Right ventricle myocardium superior (tissue), 1 donor: ENCODE measurements around the gene EBI3. TPM values are rescaled to one million over a fixed set of nuclear protein-coding genes. Genes with fewer than 3 reads are reported as not detected.
"Not testable (repeated sequence)": the region's sequence is repeated elsewhere in the genome, so short reads cannot be mapped to it uniquely, and the experiment has no call there.

Experiments used
- ATAC-seq: fragments of 200-7000 bp; cut with Tn5 transposase; one replicate; pipeline ENCODE4 v1.9.1; 2020; ENCODE audit warnings: mild to moderate bottlenecking; ENCODE audit not compliant: poor library complexity
- DNase-seq: peaks from one replicate; pipeline ENCODE4 v3.0.0-alpha.2; 2020
- intact Hi-C: fragments of 100-400 bp; cut with DNase I; formaldehyde crosslinking; loops from one replicate; pipeline ENCODE4 v1.11.2; 2022
- total RNA-seq: library from RNA; stranded (reverse); fragmentation: NEBNext Ultra II Directional; extraction: Animal tissue kit (Norgen Biotek cat#: 25700); gene quantifications from one replicate; pipeline ENCODE4 v1.2.1, GENCODE V29; 2021
- donor health status: DM: no; HTN: yes; CAD: no; lungs with severe emphysema.

The EBI3 gene
- total RNA-seq, 1 donor from 2014 or later, result 0.51 TPM

DNA sequence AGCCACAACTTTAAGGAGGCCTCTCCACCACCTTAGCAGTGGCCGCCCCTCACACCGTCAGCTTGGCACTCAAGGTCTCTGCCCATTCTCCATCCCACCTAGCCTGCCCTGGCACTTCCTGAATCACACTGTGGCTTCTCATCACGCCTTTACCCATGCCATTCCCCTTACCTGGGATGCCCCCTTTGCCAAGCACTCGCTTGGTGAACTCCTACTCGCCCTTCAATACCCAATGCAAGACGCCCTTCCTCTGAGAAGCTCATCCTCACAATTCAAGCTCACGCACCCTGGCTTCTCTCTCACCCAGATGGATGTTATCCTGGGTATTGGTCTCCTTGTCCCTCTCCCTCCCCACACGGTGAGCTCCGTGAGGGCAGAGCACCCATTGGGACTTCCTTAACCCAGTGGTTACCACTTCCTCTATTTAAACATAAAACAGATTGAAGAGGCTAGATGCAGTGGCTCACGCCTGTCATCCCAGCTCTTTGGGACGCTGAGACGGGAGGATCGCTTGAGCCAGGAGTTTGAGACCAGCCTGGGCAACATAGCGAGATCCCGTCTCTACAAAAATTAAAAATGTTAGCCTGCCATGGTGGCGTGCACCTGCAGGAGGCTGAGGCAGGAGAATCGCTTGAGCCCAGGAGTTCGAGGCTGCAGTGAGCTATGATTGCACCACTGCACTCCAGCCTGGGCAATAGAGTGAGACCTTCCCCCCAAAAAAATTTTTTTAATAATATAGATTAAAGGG lies 37.1 kb downstream of the EBI3 start:
- DNase-seq (no peak), ATAC-seq (no peak)
- intact Hi-C loops, result loop anchor here (10.0 kb wide), 1 partner anchor 138 kb away; the partner anchor contains the start of genes CHAF1A and SH3GL1

- intact Hi-C loops, result loop anchor here (10.0 kb wide), 1 partner anchor 138 kb away; the partner anchor contains the start of genes CHAF1A and SH3GL1
- peak; percentile 80 for ATAC-seq
- DNase-seq, result peak; percentile 72
These were observed 38.0 kb downstream of the EBI3 start for GRCh38 chr19:4267101-4267900.

DNA sequence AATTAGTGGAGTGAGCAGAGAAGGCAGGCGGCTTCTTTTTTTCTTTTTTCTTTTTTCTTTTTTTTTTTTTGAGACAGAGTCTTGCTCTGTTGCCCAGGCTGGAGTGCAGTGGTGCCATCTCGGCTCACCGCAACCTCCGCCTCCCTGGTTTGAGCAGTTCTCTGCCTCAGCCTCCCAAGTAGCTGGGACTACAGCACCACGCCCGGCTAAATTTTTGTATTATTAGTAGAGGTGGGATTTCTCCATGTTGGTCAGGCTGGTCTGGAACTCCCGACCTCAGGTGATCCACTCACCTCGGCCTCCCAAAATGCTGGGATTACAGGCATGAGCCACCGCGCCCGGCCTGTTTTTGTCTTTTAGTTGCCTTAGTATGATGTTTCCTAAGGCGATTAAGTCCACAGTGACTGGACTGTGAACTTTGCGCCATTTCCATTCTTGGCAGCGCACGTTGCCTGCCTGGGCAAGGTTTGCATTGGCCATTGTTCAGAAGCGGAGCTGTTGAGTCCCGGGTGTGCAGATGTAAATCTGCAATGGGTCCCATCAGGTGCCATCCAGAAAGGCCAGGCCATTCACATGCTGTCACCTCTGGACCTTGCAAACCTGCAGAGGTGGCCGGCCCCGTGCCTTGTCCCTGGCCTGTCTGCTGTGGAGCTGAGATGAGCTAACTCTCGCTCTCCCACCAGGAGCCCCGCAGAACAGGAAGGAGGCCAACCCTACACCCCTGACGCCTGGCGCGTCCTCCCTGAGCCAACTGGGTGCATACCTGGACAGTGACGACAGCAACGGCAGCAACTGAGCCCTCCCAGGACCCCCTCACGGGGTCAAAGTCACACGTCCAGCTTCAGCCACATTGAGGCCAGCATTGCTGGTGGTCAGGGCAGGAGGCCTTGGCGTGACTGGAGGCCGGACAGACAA lies 38.8 kb downstream of the EBI3 start:
- ATAC-seq (no peak), DNase-seq (no peak)
- intact Hi-C loops, result loop anchor here (10.0 kb wide), 1 partner anchor 137 kb away; the partner anchor contains the start of genes CHAF1A and SH3GL1

- ATAC-seq, result no peak
- intact Hi-C loops, result loop anchor here (10.0 kb wide), 1 partner anchor 136 kb away; the partner anchor contains the start of genes CHAF1A and SH3GL1
These were observed 39.6 kb downstream of the EBI3 start for GRCh38 chr19:4268816-4269430.

GRCh38 chr19:4272894-4273293 lies 43.6 kb downstream of the EBI3 start:
- intact Hi-C loops, result no loop called here
- ATAC-seq, result no peak
- DNase-seq, result no peak

More at GRCh38 chr19:4268816-4269430, 39.6 kb downstream of the EBI3 start:
- no peak for DNase-seq

DNA sequence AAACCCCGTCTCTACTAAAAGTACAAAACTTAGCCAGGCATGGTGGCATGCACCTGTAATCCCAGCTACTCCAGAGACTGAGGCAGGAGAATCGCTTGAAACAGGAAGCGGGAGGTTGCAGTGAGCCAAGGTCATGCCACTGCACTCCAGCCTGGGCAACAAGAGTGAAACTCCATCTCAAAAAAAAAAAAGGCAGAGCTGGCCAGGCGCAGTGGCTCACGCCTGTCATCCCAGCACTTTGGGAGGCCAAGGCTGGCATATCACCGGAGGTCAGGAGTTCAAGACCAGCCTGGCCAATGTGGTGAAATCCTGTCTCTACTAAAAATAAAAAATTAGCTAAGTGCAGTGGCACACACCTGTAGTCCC lies 45.0 kb downstream of the EBI3 start:
- DNase-seq, intact Hi-C loops, ATAC-seq: not testable (repeated sequence)

DNA sequence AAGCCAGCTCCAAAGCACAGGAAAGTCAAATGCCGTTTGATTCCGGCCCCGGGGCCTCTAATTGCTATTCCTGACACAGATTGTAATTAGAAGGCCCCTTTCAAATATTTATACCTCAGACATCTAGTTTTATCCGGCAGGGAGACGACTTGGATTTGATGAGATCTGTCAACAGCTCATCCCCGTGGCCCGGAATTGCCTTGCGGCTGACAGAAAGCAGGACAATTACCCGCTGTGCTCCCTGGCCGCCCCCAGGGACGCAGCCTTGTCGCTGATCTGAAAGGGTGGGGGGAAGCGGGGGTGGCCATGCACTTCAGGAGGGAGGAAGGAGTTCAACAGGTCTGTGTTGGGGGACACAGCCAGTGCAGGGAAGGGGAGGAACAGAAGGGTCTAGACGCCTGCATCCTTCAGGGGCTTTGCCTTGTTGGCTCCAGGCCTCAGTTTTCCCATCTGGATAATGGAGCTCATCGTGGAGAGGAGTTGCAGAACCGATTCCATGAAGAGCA lies 47.9 kb downstream of the EBI3 start:
- DNase-seq (no peak), ATAC-seq (no peak)
- intact Hi-C loops, result no loop called here

- ATAC-seq (no peak), DNase-seq (no peak)
- intact Hi-C loops, result no loop called here
These were observed 48.7 kb downstream of the EBI3 start for GRCh38 chr19:4278010-4278409.

DNA sequence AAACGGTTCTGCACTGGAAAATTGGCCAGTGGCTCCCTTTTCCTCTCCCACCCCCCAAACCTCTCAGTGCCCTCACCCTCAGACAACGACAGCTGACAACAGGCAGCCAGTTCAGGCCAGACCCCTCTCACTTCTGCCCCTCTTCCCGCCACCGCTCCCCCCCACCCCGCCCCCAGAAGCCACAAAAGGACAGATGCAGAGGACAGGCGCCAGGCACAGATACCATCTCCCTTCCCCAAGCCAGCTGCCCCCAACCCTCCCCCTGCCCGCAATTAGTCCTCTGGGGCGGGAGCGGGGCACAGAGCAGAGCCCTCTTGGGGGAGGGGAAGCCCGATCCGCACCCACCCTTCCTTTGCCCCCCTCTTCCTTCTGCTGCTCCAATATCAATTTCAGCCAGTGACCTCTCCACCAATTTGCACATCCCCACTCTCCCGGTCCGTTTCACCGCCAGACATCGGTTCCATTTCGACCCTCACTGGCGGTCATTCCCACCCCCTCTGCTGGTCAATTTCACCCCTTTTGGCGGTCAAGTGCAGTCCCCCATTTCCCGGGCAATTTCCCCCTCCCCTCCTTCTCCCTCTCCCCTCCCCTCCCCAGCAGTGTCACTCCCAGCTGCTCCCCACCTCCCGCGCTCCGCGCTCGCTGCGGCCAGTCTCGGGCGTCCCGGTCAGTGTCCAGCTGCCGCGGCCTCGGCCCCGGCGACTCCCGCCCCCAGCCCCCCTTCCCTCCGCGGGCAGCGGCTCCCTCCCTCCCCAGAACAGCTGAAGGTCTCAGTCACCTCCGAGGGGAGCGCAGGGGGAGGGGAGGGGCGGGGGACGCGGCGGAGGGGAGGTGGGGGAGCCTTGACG lies 49.3 kb downstream of the EBI3 start, which contains the start of gene SHD:
Gene SHD (plus strand): TSS at position 848 of the 848 bp plus-strand sequence. CDS start 798 bp downstream, outside the sequence.
- DNase-seq (no peak), ATAC-seq (no peak)
- intact Hi-C loops, result no loop called here

DNA sequence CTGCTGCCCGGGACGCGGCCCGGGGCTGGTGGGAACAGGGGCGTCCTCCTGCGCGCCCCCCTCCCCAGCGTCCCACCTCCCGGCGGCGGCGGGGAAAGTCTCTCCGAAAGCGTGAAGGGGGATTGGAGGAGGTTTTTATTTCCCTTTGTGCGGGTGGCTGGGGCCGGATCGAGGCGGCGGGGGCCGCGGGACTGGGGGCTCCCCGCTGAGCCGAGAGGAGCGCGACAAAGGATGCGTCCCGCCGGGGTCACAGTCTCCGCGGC lies 49.9 kb downstream of the EBI3 start:
- no peak for ATAC-seq
- intact Hi-C loops, result no loop called here
- DNase-seq, result no peak

DNA sequence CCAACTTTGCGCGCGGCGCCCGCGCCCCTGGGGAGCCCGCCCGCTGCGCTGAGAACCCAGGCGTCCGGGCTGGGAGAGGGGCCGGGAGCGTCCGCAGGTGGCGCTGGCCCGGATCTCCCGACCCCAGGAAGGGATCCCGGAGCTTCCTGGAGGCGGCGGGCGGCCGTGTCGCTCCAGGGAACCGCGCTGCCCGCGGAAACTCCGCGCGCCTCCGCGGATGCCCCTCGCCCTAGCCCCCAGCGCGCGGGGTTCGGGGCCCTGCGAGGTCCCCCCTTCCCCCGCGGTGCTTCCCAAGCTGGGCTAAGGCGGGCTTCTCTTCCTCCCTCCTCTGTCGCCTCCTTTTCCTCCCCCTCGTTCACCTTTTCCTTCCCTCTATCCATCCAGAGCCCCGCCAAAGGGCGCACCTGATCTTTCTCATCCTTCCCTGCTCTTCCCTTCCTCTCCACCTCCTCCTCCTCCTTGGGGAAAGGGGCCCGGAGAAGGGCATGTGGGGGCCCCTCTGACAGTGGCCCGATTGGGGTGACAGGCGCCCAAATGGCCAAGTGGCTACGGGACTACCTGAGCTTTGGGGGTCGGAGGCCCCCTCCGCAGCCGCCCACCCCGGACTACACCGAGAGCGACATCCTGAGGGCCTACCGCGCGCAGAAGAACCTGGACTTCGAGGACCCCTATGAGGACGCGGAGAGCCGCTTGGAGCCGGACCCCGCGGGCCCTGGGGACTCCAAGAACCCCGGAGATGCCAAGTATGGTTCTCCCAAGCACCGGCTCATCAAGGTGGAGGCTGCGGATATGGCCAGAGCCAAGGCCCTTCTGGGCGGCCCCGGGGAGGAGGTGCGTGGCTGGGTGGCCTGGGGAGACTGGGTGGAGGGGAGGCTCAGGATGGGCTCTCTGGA lies 50.5 kb downstream of the EBI3 start:
- intact Hi-C loops, result no loop called here
- DNase-seq (no peak), ATAC-seq (no peak)

- DNase-seq, result no peak
- intact Hi-C loops, result no loop called here
- ATAC-seq, result no peak
These were observed 55.0 kb downstream of the EBI3 start for GRCh38 chr19:4284176-4284958.

- DNase-seq (no peak), ATAC-seq (no peak)
- intact Hi-C loops, result no loop called here
These were observed 55.7 kb downstream of the EBI3 start for GRCh38 chr19:4284974-4285373.

- ATAC-seq, intact Hi-C loops, DNase-seq: not testable (repeated sequence)
These were observed 56.8 kb downstream of the EBI3 start for GRCh38 chr19:4286141-4286540.
